HG03045 (cell line): ENCODE results near the gene MEX3B.
"Not testable (repeated sequence)": the region's sequence is repeated elsewhere in the genome, so short reads cannot be mapped to it uniquely, and the experiment has no call there.

Experiments
- ATAC-seq: cut with Tn5 transposase; IDR thresholded peaks from one replicate; pipeline ENCODE4 v1.9.1; 2021; ENCODE audit warnings: mild to moderate bottlenecking, moderate library complexity; ENCODE audit not compliant: unreplicated experiment

Gene MEX3B

GRCh38 chr15:82014989-82015388, 30.8 kb downstream of the MEX3B start:
- ATAC-seq: no peak

- ATAC-seq: no peak
Measured at GRCh38 chr15:82012908-82013307, 32.9 kb downstream of the MEX3B start.

- ATAC-seq: no peak
Measured at GRCh38 chr15:82005239-82005638, 40.6 kb downstream of the MEX3B start.

GRCh38 chr15:82003916-82004315, 41.9 kb downstream of the MEX3B start:
- no peak for ATAC-seq

- ATAC-seq: not testable (repeated sequence)
Measured at GRCh38 chr15:81995081-81995480, 50.7 kb downstream of the MEX3B start.

GRCh38 chr15:81992523-81992922, 53.3 kb downstream of the MEX3B start:
- no peak for ATAC-seq
